RWPE1 (cell line): ENCODE results near the gene CEP104.

Experiments used
- CTCF ChIA-PET: fragments of 350-600 bp; sonication (Branson Sonifier 250); formaldehyde crosslinking; extraction: SDS; loops from one replicate; lab custom pipeline; 2021; lab: Yijun Ruan, JAX
- POLR2A ChIA-PET: fragments of 400-600 bp; formaldehyde crosslinking; extraction: SDS; loops from one replicate; lab custom pipeline; 2020; ENCODE audit warnings: antibody characterized with exemption; ENCODE audit not compliant: low non-redundant PET; lab: Yijun Ruan, JAX
- DNase-seq: peaks from one replicate; pipeline ENCODE4 v3.0.0; 2012; ENCODE audit warnings: low spot score
- H3K27ac ChIP-seq: fragments of 450-650 bp; 2 replicates; pipeline ENCODE4 v1.5.1; 2017
- CTCF ChIP-seq: fragments of 450-650 bp; conservative IDR thresholded peaks from 2 replicates; pipeline ENCODE4 v1.5.1; 2017; ENCODE audit warnings: low read depth, mild to moderate bottlenecking

CEP104 gene

GRCh38 chr1:3856923-3857790 is at the start of gene CEP104, which contains the start of gene DFFB:
Gene CEP104, minus strand, starts transcription at chr1:3857211. Its CDS starts 4,804 bp downstream, at chr1:3852407.
Gene DFFB, plus strand, starts transcription at chr1:3857476. Its CDS starts 128 bp downstream, at chr1:3857604.
- peak within 1 kb of the TSS; percentile 83 for H3K27ac ChIP-seq
- POLR2A ChIA-PET = interaction anchor here (0.7 kb wide), 1 partner anchor 26 kb away, joined by 4 read pairs; no protein-coding TSS in a partner anchor
- CTCF ChIA-PET = interaction anchor here (0.7 to 1.4 kb wide), 3 partner anchors 12 to 1320 kb away, joined by 3 read pairs; no protein-coding TSS in a partner anchor
- peak; percentile 54 for TF ChIP-seq CTCF
- DNase-seq = peak; percentile 99

- ChIA-PET POLR2A (interaction anchor here (0.5 kb wide), 1 partner anchor 9 kb away, joined by 4 read pairs; no protein-coding TSS in a partner anchor), CTCF (interaction anchor here (0.6 kb wide), 2 partner anchors 182 to 1391 kb away, joined by 3 read pairs; no protein-coding TSS in a partner anchor)
- H3K27ac ChIP-seq = no peak overlapping the region
- DNase-seq = no peak
- TF ChIP-seq CTCF = no peak
These were observed 49.6 kb upstream of the CEP104 start for GRCh38 chr1:3906672-3907020.

GRCh38 chr1:3905953-3906671 is 49.1 kb upstream of the CEP104 start:
- ChIA-PET CTCF (interaction anchor here (1.0 kb wide), 1 partner anchor 23 kb away, joined by 4 read pairs; no protein-coding TSS in a partner anchor), POLR2A (interaction anchor here (0.5 kb wide), 1 partner anchor 9 kb away, joined by 4 read pairs; no protein-coding TSS in a partner anchor)
- no peak overlapping the region for H3K27ac ChIP-seq
- no peak for DNase-seq
- no peak for TF ChIP-seq CTCF

- H3K27ac ChIP-seq = no peak overlapping the region
- no peak for TF ChIP-seq CTCF
- CTCF ChIA-PET = interaction anchor here (0.6 to 1.0 kb wide), 2 partner anchors 20 to 22 kb away, joined by 4 to 5 read pairs; no protein-coding TSS in a partner anchor
- no peak for DNase-seq
- POLR2A ChIA-PET = no interaction called here
These were observed 48.4 kb upstream of the CEP104 start for GRCh38 chr1:3905266-3905952.

DNA sequence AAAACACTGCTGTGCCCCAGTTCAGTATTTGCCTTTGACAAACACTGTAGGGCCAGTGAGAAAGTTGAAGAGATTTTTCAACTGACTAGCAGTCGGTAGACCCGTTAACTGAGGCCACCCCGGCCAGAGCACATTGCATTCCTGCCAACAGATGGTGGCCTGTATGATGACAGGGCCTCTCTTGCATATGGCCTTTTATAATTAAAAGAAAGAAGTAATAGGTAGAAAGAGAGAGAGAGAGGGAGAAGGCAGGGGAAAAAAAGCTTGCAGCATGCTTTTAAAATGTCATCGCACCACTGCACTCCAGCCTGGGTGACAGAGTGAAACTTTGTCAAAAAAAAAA is 47.8 kb upstream of the CEP104 start:
- H3K27ac ChIP-seq = no peak overlapping the region
- DNase-seq = no peak
- ChIA-PET CTCF (interaction anchor here (0.6 to 1.0 kb wide), 2 partner anchors 21 kb away, joined by 4 to 5 read pairs; no protein-coding TSS in a partner anchor), POLR2A (no interaction called here)
- TF ChIP-seq CTCF = no peak
